ENCODE data around the gene ADCY3.

- TF ChIP-seq ZNF766 (CRISPR knock-in tag; IDR thresholded peaks at IDR 0.05; ENCODE audit: borderline replicate concordance) (no peak), ELF3 (CRISPR knock-in tag; IDR thresholded peaks at IDR 0.05) (no peak), CTCF (CRISPR knock-in tag; IDR thresholded peaks at IDR 0.05) (no peak; the same call in 1 of the 2 replicates), KDM3A (CRISPR knock-in tag; IDR thresholded peaks at IDR 0.05; ENCODE audit: low read depth) (no peak), DR1 (CRISPR knock-in tag; IDR thresholded peaks at IDR 0.05) (no peak), FOSL2 (CRISPR knock-in tag; IDR thresholded peaks at IDR 0.05) (no peak), CBFB (CRISPR knock-in tag; IDR thresholded peaks at IDR 0.05) (no peak), SRSF1 (optimal IDR thresholded peaks at IDR 0.05; ENCODE audit: low read depth, low read length) (no peak), ZBTB20 (CRISPR knock-in tag; IDR thresholded peaks at IDR 0.05; ENCODE audit: borderline replicate concordance, low read depth) (no peak)
Measured at GRCh38 chr2:24830786-24831185, 89.3 kb downstream of the ADCY3 start.

Measured in HepG2 (cell line).